ENCODE data around the gene CRB2.

The CRB2 gene

GRCh38 chr9:123421801-123422455, 65.9 kb downstream of the CRB2 start:
- no peak for DNase-seq (ENCODE audit: low spot score)

- no peak for DNase-seq (ENCODE audit: low spot score)
Observed at GRCh38 chr9:123422635-123423310, 66.8 kb downstream of the CRB2 start.

- DNase-seq (ENCODE audit: low spot score), result no peak
Observed at GRCh38 chr9:123423311-123423640, 67.3 kb downstream of the CRB2 start.

- DNase-seq (ENCODE audit: low spot score), result no peak
Observed at GRCh38 chr9:123424131-123424530, 68.1 kb downstream of the CRB2 start.

- DNase-seq (ENCODE audit: low spot score), result no peak
Observed at GRCh38 chr9:123424552-123425225, 68.7 kb downstream of the CRB2 start.

GRCh38 chr9:123425261-123425821, 69.3 kb downstream of the CRB2 start:
- no peak for DNase-seq (ENCODE audit: low spot score)

- no peak for DNase-seq (ENCODE audit: low spot score)
Observed at GRCh38 chr9:123425836-123426365, 69.9 kb downstream of the CRB2 start.

GRCh38 chr9:123426406-123426805, 70.4 kb downstream of the CRB2 start:
- DNase-seq (ENCODE audit: low spot score), result no peak

Data from hematopoietic multipotent progenitor cell treated with erythropoietin and hydrocortisone succinate and interleukin-3 and kit ligand, for 17 days (in vitro differentiated cells).